IPS DF 6.9 (cell line): ENCODE measurements around the gene ASH1L.
"Not testable (repeated sequence)": the region's sequence is repeated elsewhere in the genome, so short reads cannot be mapped to it uniquely, and the experiment has no call there.

Experiments
- DNase-seq: peaks from one replicate; pipeline ENCODE4 v3.0.0-alpha.2; 2013; ENCODE audit warnings: low read depth, low spot score
- H3K27ac ChIP-seq: one replicate; pipeline ENCODE4 v1.5.1; 2013; ENCODE audit warnings: low read length, control low read depth
- H3K27me3 ChIP-seq: 2 replicates; pipeline ENCODE4 v1.6.1; 2013; ENCODE audit warnings: mild to moderate bottlenecking, low read length; ENCODE audit not compliant: control insufficient read depth, insufficient read depth
- H3K36me3 ChIP-seq: 2 replicates; pipeline ENCODE4 v1.6.1; 2013; ENCODE audit warnings: low read length; ENCODE audit not compliant: control insufficient read depth, insufficient read depth
- H3K4me1 ChIP-seq: 2 replicates; pipeline ENCODE4 v1.6.1; 2013; ENCODE audit warnings: low read length; ENCODE audit not compliant: control insufficient read depth, insufficient read depth
- H3K4me3 ChIP-seq: 2 replicates; pipeline ENCODE4 v1.5.1; 2013; ENCODE audit warnings: mild to moderate bottlenecking, low read length
- H3K9me3 ChIP-seq: 2 replicates; pipeline ENCODE4 v1.6.1; 2013; ENCODE audit warnings: low read length, inconsistent platforms; ENCODE audit not compliant: control insufficient read depth, insufficient read depth
- WGBS: extraction: QIAGEN DNeasy Blood & Tissue Kit; methylation state at CpG from one replicate; pipeline ENCODE4 v1.1.7; 2013; ENCODE audit warnings: mixed read lengths, missing lambda C conversion rate; ENCODE audit not compliant: insufficient read length, insufficient coverage; 5-methylcytosine and 5-hydroxymethylcytosine counted together

Gene ASH1L

GRCh38 chr1:155396874-155397476 is 165.6 kb downstream of the ASH1L start:
- no peaks in the 10 kb centered on the region; the same call in 1 of the 2 replicates for H3K36me3 ChIP-seq
- H3K27ac ChIP-seq = no peak overlapping the region
- no peaks in the 10 kb centered on the region for H3K4me1 ChIP-seq
- H3K27me3 ChIP-seq = no peaks in the 10 kb centered on the region
- no peak for DNase-seq
- no peaks in the 10 kb centered on the region for H3K9me3 ChIP-seq
- no peak overlapping the region for H3K4me3 ChIP-seq
- WGBS = no CpG with 5 or more reads among the region's 12 CpGs

GRCh38 chr1:155392898-155393411 is 169.6 kb downstream of the ASH1L start:
- no peaks in the 10 kb centered on the region for H3K9me3 ChIP-seq
- no peak for DNase-seq
- no peaks in the 10 kb centered on the region for H3K4me1 ChIP-seq
- H3K27ac ChIP-seq = no peak overlapping the region
- H3K36me3 ChIP-seq = no peaks in the 10 kb centered on the region; the same call in 1 of the 2 replicates
- no peak overlapping the region for H3K4me3 ChIP-seq
- WGBS = no CpG with 5 or more reads among the region's 5 CpGs
- no peaks in the 10 kb centered on the region for H3K27me3 ChIP-seq

- Histone ChIP-seq H3K4me1 (no peaks in the 10 kb centered on the region), H3K9me3 (no peaks in the 10 kb centered on the region), H3K27ac (no peak overlapping the region), H3K27me3 (no peaks in the 10 kb centered on the region), H3K4me3 (no peak overlapping the region), H3K36me3 (no peaks in the 10 kb centered on the region; the same call in 1 of the 2 replicates)
- DNase-seq = no peak
These were observed 172.8 kb downstream of the ASH1L start for GRCh38 chr1:155389826-155390225.

- H3K9me3 ChIP-seq, DNase-seq, H3K27me3 ChIP-seq, H3K36me3 ChIP-seq, H3K27ac ChIP-seq, H3K4me3 ChIP-seq, H3K4me1 ChIP-seq: not testable (repeated sequence)
- WGBS = no CpG with 5 or more reads among the region's 5 CpGs
These were observed 176.8 kb downstream of the ASH1L start for GRCh38 chr1:155385836-155386235.

- Histone ChIP-seq H3K4me3 (no peak overlapping the region), H3K36me3 (no peaks in the 10 kb centered on the region; the same call in 1 of the 2 replicates), H3K27ac (no peak overlapping the region), H3K4me1 (no peaks in the 10 kb centered on the region), H3K27me3 (no peaks in the 10 kb centered on the region), H3K9me3 (no peaks in the 10 kb centered on the region)
- no CpG with 5 or more reads among the region's 1 CpG for WGBS
- DNase-seq = no peak
These were observed 179.2 kb downstream of the ASH1L start for GRCh38 chr1:155383406-155383805.

GRCh38 chr1:155379631-155380090 is 182.9 kb downstream of the ASH1L start:
- Histone ChIP-seq H3K27ac (no peak overlapping the region), H3K4me3 (no peak overlapping the region), H3K4me1 (no peaks in the 10 kb centered on the region), H3K27me3 (no peaks in the 10 kb centered on the region), H3K36me3 (no peaks in the 10 kb centered on the region), H3K9me3 (no peaks in the 10 kb centered on the region)
- no peak for DNase-seq

GRCh38 chr1:155379180-155379579 is 183.4 kb downstream of the ASH1L start:
- Histone ChIP-seq H3K27me3 (no peaks in the 10 kb centered on the region), H3K36me3 (no peaks in the 10 kb centered on the region), H3K27ac (no peak overlapping the region), H3K4me3 (no peak overlapping the region), H3K9me3 (no peaks in the 10 kb centered on the region), H3K4me1 (no peaks in the 10 kb centered on the region)
- WGBS = no CpG with 5 or more reads among the region's 3 CpGs
- DNase-seq = no peak

GRCh38 chr1:155360051-155360450 is 202.6 kb downstream of the ASH1L start:
- Histone ChIP-seq H3K4me3 (no peak overlapping the region), H3K36me3 (no peaks in the 10 kb centered on the region), H3K27me3 (no peaks in the 10 kb centered on the region), H3K9me3 (no peaks in the 10 kb centered on the region), H3K4me1 (no peaks in the 10 kb centered on the region), H3K27ac (no peak overlapping the region)
- no peak for DNase-seq
- WGBS = no CpG with 5 or more reads among the region's 1 CpG

- no peaks in the 10 kb centered on the region for H3K27me3 ChIP-seq
- H3K4me3 ChIP-seq = no peak overlapping the region
- H3K9me3 ChIP-seq = no peaks in the 10 kb centered on the region
- no peak overlapping the region for H3K27ac ChIP-seq
- no CpG with 5 or more reads among the region's 6 CpGs for WGBS
- DNase-seq = no peak
- H3K4me1 ChIP-seq = no peaks in the 10 kb centered on the region
- peaks cover 2% of the 10 kb centered on the region; the same call in 1 of the 2 replicates for H3K36me3 ChIP-seq
These were observed 210.0 kb downstream of the ASH1L start for GRCh38 chr1:155352631-155353030.

GRCh38 chr1:155342842-155343241 is 219.8 kb downstream of the ASH1L start:
- Histone ChIP-seq H3K27ac (no peak overlapping the region), H3K4me1 (no peaks in the 10 kb centered on the region), H3K9me3 (no peaks in the 10 kb centered on the region), H3K4me3 (no peak overlapping the region), H3K36me3 (peaks cover 12% of the 10 kb centered on the region; the same call in 1 of the 2 replicates), H3K27me3 (no peaks in the 10 kb centered on the region)
- DNase-seq = no peak
- no CpG with 5 or more reads among the region's 3 CpGs for WGBS

GRCh38 chr1:155339515-155340097 is 223.0 kb downstream of the ASH1L start:
- H3K4me3 ChIP-seq = no peak overlapping the region
- peaks cover 9% of the 10 kb centered on the region; the same call in 1 of the 2 replicates for H3K36me3 ChIP-seq
- no peak for DNase-seq
- H3K27me3 ChIP-seq = no peaks in the 10 kb centered on the region
- no CpG with 5 or more reads among the region's 8 CpGs for WGBS
- no peaks in the 10 kb centered on the region for H3K9me3 ChIP-seq
- no peaks in the 10 kb centered on the region for H3K4me1 ChIP-seq
- no peak overlapping the region for H3K27ac ChIP-seq
